Karpas-422 (cell line): ENCODE results near the gene KLK4. TPM values are rescaled to one million over a fixed set of nuclear protein-coding genes. Genes with fewer than 3 reads are reported as not detected.

ENCODE experiments used
- DNase-seq: peaks from one replicate; pipeline ENCODE4 v3.0.0-alpha.2; 2015
- H2AFZ ChIP-seq: fragments of 200-600 bp; sonication (generic); 2 replicates; pipeline ENCODE4 v1.6.1; 2014; ENCODE audit warnings: antibody characterized with exemption, low read length, mixed read lengths
- H3K27ac ChIP-seq: fragments of 200-600 bp; sonication (generic); 2 replicates; pipeline ENCODE4 v1.5.1; 2014; ENCODE audit warnings: mild to moderate bottlenecking, low read length, moderate library complexity
- H3K27me3 ChIP-seq: fragments of 200-600 bp; sonication (generic); 2 replicates; pipeline ENCODE4 v1.6.1; 2014; ENCODE audit warnings: low read length, mixed read lengths
- H3K36me3 ChIP-seq: fragments of 200-600 bp; sonication (generic); 2 replicates; pipeline ENCODE4 v1.6.1; 2014; ENCODE audit warnings: low read length, mixed read lengths; ENCODE audit not compliant: insufficient read depth
- H3K4me1 ChIP-seq: fragments of 200-600 bp; sonication (generic); 2 replicates; pipeline ENCODE4 v1.6.1; 2014; ENCODE audit warnings: mild to moderate bottlenecking, low read length, mixed read lengths
- H3K4me2 ChIP-seq: fragments of 200-600 bp; sonication (generic); 2 replicates; pipeline ENCODE4 v1.6.1; 2014; ENCODE audit warnings: low read length, low read depth, mild to moderate bottlenecking; ENCODE audit not compliant: poor library complexity, severe bottlenecking
- H3K4me3 ChIP-seq: fragments of 200-600 bp; sonication (generic); 2 replicates; pipeline ENCODE4 v1.5.1; 2014; ENCODE audit warnings: mild to moderate bottlenecking, antibody characterized with exemption, low read length, mixed read lengths
- H3K79me2 ChIP-seq: fragments of 200-600 bp; sonication (generic); 2 replicates; pipeline ENCODE4 v1.6.1; 2014; ENCODE audit warnings: mild to moderate bottlenecking, low read length, mixed read lengths
- H3K9ac ChIP-seq: fragments of 200-600 bp; sonication (generic); 2 replicates; pipeline ENCODE4 v1.6.0; 2014; ENCODE audit warnings: low read length
- H3K9me2 ChIP-seq: fragments of 200-600 bp; sonication (generic), shearing (Covaris generic); replicated peaks from 2 replicates; pipeline ENCODE4 v1.6.0; 2014; ENCODE audit warnings: mild to moderate bottlenecking, low read length, moderate library complexity; ENCODE audit not compliant: insufficient read depth
- H3K9me3 ChIP-seq: fragments of 300-700, 200-600 bp; sonication (generic); 2 replicates; pipeline ENCODE4 v1.6.1; 2014; ENCODE audit warnings: low read length, mixed read lengths
- H4K20me1 ChIP-seq: fragments of 200-600 bp; sonication (generic); 2 replicates; pipeline ENCODE4 v1.6.1; 2014; ENCODE audit warnings: mild to moderate bottlenecking, antibody characterized with exemption, low read length, low read depth; ENCODE audit not compliant: insufficient read depth
- total RNA-seq: library from RNA; depleted of rRNA; stranded (reverse); fragments of >200 nt; shearing (Covaris generic); gene quantifications from 2 replicates; pipeline ENCODE4 v1.2.3, GENCODE V29; 2014; ENCODE audit warnings: low replicate concordance

Gene KLK4
- total RNA-seq, 1 experiment from 2014 or later: not detected

GRCh38 chr19:50870417-50871089 lies 40.6 kb downstream of the KLK4 start:
- Histone ChIP-seq H3K4me1 (no peaks in the 10 kb centered on the region), H3K27me3 (no peaks in the 10 kb centered on the region), H3K27ac (no peak overlapping the region), H3K4me2 (no peak overlapping the region), H3K36me3 (no peaks in the 10 kb centered on the region), H2AFZ (no peak overlapping the region), H3K4me3 (no peak overlapping the region), H4K20me1 (no peaks in the 10 kb centered on the region), H3K9me2 (no peaks in the 10 kb centered on the region), H3K9ac (no peak overlapping the region), H3K79me2 (no peaks in the 10 kb centered on the region), H3K9me3 (no peaks in the 10 kb centered on the region)
- DNase-seq: no peak

GRCh38 chr19:50869479-50869878 lies 41.7 kb downstream of the KLK4 start:
- H3K9me2 ChIP-seq: no peaks in the 10 kb centered on the region
- no peak overlapping the region for H3K4me3 ChIP-seq
- H3K79me2 ChIP-seq: no peaks in the 10 kb centered on the region
- H3K4me2 ChIP-seq: no peak overlapping the region
- H4K20me1 ChIP-seq: no peaks in the 10 kb centered on the region
- no peak overlapping the region for H2AFZ ChIP-seq
- H3K4me1 ChIP-seq: no peaks in the 10 kb centered on the region
- no peak for DNase-seq
- no peaks in the 10 kb centered on the region for H3K36me3 ChIP-seq
- H3K27me3 ChIP-seq: no peaks in the 10 kb centered on the region
- H3K9me3 ChIP-seq: no peaks in the 10 kb centered on the region
- no peak overlapping the region for H3K9ac ChIP-seq
- no peak overlapping the region for H3K27ac ChIP-seq

GRCh38 chr19:50861496-50862286 lies 49.5 kb downstream of the KLK4 start:
- Histone ChIP-seq H3K9me2 (no peaks in the 10 kb centered on the region), H3K36me3 (no peaks in the 10 kb centered on the region), H3K4me2 (no peak overlapping the region), H3K27me3 (no peaks in the 10 kb centered on the region), H3K9me3 (no peaks in the 10 kb centered on the region), H3K4me3 (no peak overlapping the region), H3K79me2 (no peaks in the 10 kb centered on the region), H3K9ac (no peak overlapping the region), H4K20me1 (no peaks in the 10 kb centered on the region), H3K4me1 (no peaks in the 10 kb centered on the region), H2AFZ (no peak overlapping the region), H3K27ac (no peak overlapping the region)
- DNase-seq: no peak

- Histone ChIP-seq H3K9ac (no peak overlapping the region), H3K79me2 (no peaks in the 10 kb centered on the region), H3K4me3 (no peak overlapping the region), H3K36me3 (no peaks in the 10 kb centered on the region), H4K20me1 (no peaks in the 10 kb centered on the region), H3K9me3 (no peaks in the 10 kb centered on the region), H3K9me2 (no peaks in the 10 kb centered on the region), H2AFZ (no peak overlapping the region), H3K27ac (no peak overlapping the region), H3K4me1 (no peaks in the 10 kb centered on the region), H3K27me3 (no peaks in the 10 kb centered on the region), H3K4me2 (no peak overlapping the region)
- DNase-seq: no peak
These were observed 50.2 kb downstream of the KLK4 start for GRCh38 chr19:50861010-50861409.

- Histone ChIP-seq H3K9ac (no peak overlapping the region), H4K20me1 (no peaks in the 10 kb centered on the region), H2AFZ (no peak overlapping the region), H3K27me3 (no peaks in the 10 kb centered on the region), H3K9me2 (no peaks in the 10 kb centered on the region), H3K79me2 (no peaks in the 10 kb centered on the region), H3K4me2 (no peak overlapping the region), H3K9me3 (no peaks in the 10 kb centered on the region), H3K36me3 (no peaks in the 10 kb centered on the region), H3K4me3 (no peak overlapping the region), H3K4me1 (no peaks in the 10 kb centered on the region), H3K27ac (no peak overlapping the region)
- DNase-seq: no peak
These were observed 51.3 kb downstream of the KLK4 start for GRCh38 chr19:50859849-50860248.

- no peaks in the 10 kb centered on the region for H3K36me3 ChIP-seq
- no peaks in the 10 kb centered on the region for H3K9me3 ChIP-seq
- DNase-seq: no peak
- H3K27me3 ChIP-seq: no peaks in the 10 kb centered on the region
- no peaks in the 10 kb centered on the region for H3K9me2 ChIP-seq
- H3K4me2 ChIP-seq: no peak overlapping the region
- H3K4me1 ChIP-seq: no peaks in the 10 kb centered on the region
- no peak overlapping the region for H2AFZ ChIP-seq
- H4K20me1 ChIP-seq: no peaks in the 10 kb centered on the region
- H3K27ac ChIP-seq: no peak overlapping the region
- H3K4me3 ChIP-seq: no peak overlapping the region
- no peak overlapping the region for H3K9ac ChIP-seq
- H3K79me2 ChIP-seq: no peaks in the 10 kb centered on the region
These were observed 52.3 kb downstream of the KLK4 start for GRCh38 chr19:50858886-50859285.

GRCh38 chr19:50857366-50857765 lies 53.8 kb downstream of the KLK4 start:
- H2AFZ ChIP-seq: no peak overlapping the region
- H3K27ac ChIP-seq: no peak overlapping the region
- no peak overlapping the region for H3K4me2 ChIP-seq
- no peak for DNase-seq
- no peaks in the 10 kb centered on the region for H3K27me3 ChIP-seq
- H3K4me1 ChIP-seq: no peaks in the 10 kb centered on the region
- no peak overlapping the region for H3K9ac ChIP-seq
- H3K9me2 ChIP-seq: no peaks in the 10 kb centered on the region
- H3K79me2 ChIP-seq: no peaks in the 10 kb centered on the region
- H3K9me3 ChIP-seq: no peaks in the 10 kb centered on the region
- H3K36me3 ChIP-seq: no peaks in the 10 kb centered on the region
- no peak overlapping the region for H3K4me3 ChIP-seq
- H4K20me1 ChIP-seq: no peaks in the 10 kb centered on the region
